Retina (tissue), 1 donor: ENCODE measurements around the gene YIPF7.

Experiments used
- DNase-seq: peaks from one replicate; pipeline ENCODE4 v3.0.0-alpha.2; 2016

The YIPF7 gene

DNA sequence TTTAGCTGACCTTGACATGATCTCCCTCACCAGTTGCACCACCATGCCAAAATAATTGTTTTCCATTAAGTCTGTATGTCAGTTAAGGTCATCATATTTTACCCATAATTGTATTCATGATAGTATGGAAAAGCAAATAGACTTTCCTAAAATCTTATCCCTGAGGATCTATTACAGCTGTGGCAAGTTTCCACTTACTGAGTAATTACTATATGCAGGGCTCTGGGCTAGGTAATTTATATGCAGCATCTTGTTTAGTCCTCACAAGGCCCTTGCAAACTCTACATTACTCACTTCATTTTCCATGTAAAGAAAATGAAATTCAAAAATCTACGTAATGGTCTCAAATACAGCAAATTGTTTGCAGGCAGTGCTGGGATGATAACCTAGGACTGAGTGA, 34.8 kb downstream of the YIPF7 start:
- no peak for DNase-seq

DNA sequence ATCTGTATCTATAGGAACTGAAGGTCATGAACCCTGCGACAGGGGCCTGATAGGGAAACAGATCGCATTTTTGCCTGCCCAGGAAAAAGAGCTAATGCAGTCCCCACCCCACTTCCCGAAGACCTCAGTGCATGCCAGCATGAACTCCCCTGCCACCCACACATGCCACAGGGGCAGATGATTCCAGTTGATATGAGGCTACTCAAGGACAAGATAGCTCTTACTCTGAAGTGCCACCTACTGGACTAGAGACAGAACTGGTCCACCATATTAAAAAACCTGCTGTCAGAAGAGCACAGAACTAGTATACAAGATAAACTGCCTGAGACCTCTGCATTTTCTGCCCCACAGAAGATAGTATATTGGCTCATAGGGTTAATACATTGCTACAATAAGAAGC, 68.0 kb downstream of the YIPF7 start:
- no peak for DNase-seq

DNA sequence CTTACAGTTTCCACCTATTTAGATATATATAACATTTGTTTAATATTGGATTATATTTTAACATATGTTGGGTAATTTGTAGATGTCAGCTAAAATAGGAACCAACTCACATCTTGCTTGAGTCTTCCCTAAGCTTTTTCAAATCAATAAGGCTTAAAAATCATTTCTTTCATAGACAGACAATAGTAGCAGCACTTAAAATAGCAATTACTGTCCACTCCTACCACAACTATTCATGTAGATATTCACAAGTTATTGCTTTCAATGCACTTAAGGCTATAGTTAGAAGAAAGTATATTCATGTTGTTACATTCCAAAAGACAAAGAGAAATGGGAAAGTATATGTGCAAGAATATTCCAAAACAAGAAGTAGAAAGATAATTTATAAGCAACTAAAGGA, 71.2 kb downstream of the YIPF7 start:
- no peak for DNase-seq

DNA sequence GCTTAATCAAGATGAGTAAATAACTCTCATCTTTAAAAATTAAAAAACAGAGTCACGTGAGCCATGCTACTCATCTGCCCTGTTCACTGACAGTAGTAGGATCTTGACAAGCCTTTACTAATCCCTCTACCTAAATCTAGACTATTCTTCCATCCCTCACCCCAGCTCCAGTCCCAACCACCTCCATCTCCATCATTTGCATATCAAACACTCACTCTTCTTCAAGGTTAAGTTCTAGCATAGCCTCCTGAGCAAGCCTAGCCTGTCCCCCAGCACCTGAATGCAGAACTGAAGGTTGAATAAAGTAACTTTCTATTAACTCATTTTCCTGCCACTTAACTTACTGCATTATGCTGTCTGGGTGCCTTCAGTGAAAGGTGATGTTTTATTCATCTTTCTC, 72.5 kb downstream of the YIPF7 start:
- no peak for DNase-seq
